Prostate gland (tissue), 2 donors: ENCODE data around the gene PDGFA. TPM values are rescaled to one million over a fixed set of nuclear protein-coding genes. Genes with fewer than 3 reads are reported as not detected.

Experiments
- DNase-seq: peaks from one replicate; pipeline ENCODE4 v3.0.0-alpha.2; 2019; ENCODE audit warnings: low spot score
- H3K27ac ChIP-seq, 2 donors: fragments of 200-600 bp; sonication (generic); 2 replicates each; pipeline ENCODE4 v1.5.1; 2017 to 2019
- H3K27me3 ChIP-seq: fragments of 200-600 bp; sonication (generic); replicated peaks from 2 replicates; pipeline ENCODE4 v1.5.1; 2019; ENCODE audit not compliant: insufficient read depth
- H3K36me3 ChIP-seq, 2 donors: fragments of 200-600 bp; sonication (generic); 1 replicate in 1 of 2; 2 replicates in 1 of 2; pipeline versions ENCODE4 v1.5.1 to v1.8.1; 2017 to 2019
- H3K4me1 ChIP-seq: fragments of 200-600 bp; sonication (generic); replicated peaks from 2 replicates; pipeline ENCODE4 v1.5.1; 2019
- H3K4me3 ChIP-seq, 2 donors: fragments of 200-600 bp; sonication (generic); 2 replicates each; pipeline ENCODE4 v1.5.1; 2017 to 2019
- H3K9me3 ChIP-seq: fragments of 200-600 bp; sonication (generic); 2 replicates; pipeline ENCODE4 v1.5.1; 2017
- CTCF ChIP-seq, 4 experiments: fragments of 200-600 bp in 2 of 4; fragments of 450-650 bp in 2 of 4; sonication (generic) in 2 of 4; IDR thresholded peaks; 1 replicate in 3 of 4; 2 replicates in 1 of 4; pipeline ENCODE4 v1.5.1; 2016 to 2019; ENCODE audit warnings: antibody characterized with exemption in 4 of 4, mild to moderate bottlenecking in 2 of 4, moderate library complexity in 2 of 4
- POLR2A ChIP-seq: fragments of 450-650 bp; IDR thresholded peaks from one replicate; pipeline ENCODE4 v1.6.1; 2016; ENCODE audit warnings: antibody characterized with exemption, mild to moderate bottlenecking
- POLR2AphosphoS5 ChIP-seq: sonication (generic); formaldehyde crosslinking; IDR thresholded peaks from one replicate; pipeline ENCODE4 v1.6.1; 2017; ENCODE audit warnings: antibody characterized with exemption
- WGBS: methylation state at CpG from one replicate; pipeline ENCODE4 v1.1.5; 2018; 5-methylcytosine and 5-hydroxymethylcytosine counted together
- intact Hi-C: fragments of 100-400 bp; cut with DNase I; formaldehyde crosslinking; loops from one replicate; pipeline ENCODE4 v1.14.2; 2022
- total RNA-seq, 2 donors: library from RNA; depleted of rRNA; stranded (reverse); fragments of >200 nt; gene quantifications; one replicate each; pipeline ENCODE4 v1.1.0, GENCODE V29; 2016

PDGFA gene
- total RNA-seq, 2 donors from 2014 or later, result 40.4 to 75.0 TPM

GRCh38 chr7:447523-447922, 72.1 kb downstream of the PDGFA start:
- no peaks in the 10 kb centered on the region for H3K36me3 ChIP-seq
- H3K27ac ChIP-seq, result no peak overlapping the region
- intact Hi-C loops, result no loop called here
- DNase-seq, result no peak
- no peaks in the 10 kb centered on the region for H3K4me1 ChIP-seq
- no peak for TF ChIP-seq POLR2A
- TF ChIP-seq CTCF (IDR thresholded peaks at IDR 0.05), result no peak
- no peak for TF ChIP-seq POLR2AphosphoS5
- WGBS, result 86% methylated on average over 9 of the region's 9 CpGs
- H3K9me3 ChIP-seq, result no peaks in the 10 kb centered on the region
- no peak overlapping the region for H3K4me3 ChIP-seq
- no peaks in the 10 kb centered on the region for H3K27me3 ChIP-seq

Other genes with a start within 250 kb of the PDGFA start
- not detected for gene FOXL3, start 229.7 kb downstream of the PDGFA start, total RNA-seq
- gene DNAAF5, start 206.9 kb upstream of the PDGFA start, total RNA-seq, result 10 to 100 TPM; 30.8 to 52.0 TPM
- 10 to 100 TPM; 20.2 to 44.8 TPM for gene PRKAR1B, start 207.4 kb upstream of the PDGFA start, total RNA-seq